Testis (tissue), 3 donors: ENCODE results near the gene REG3G. TPM values are rescaled to one million over a fixed set of nuclear protein-coding genes. Genes with fewer than 3 reads are reported as not detected.

ENCODE experiments used
- DNase-seq: peaks from one replicate; pipeline ENCODE4 v3.0.0-alpha.2; 2019
- H3K27ac ChIP-seq, 2 donors: fragments of 200-600 bp; sonication (generic); one replicate each; pipeline ENCODE4 v1.5.1; 2019
- H3K27me3 ChIP-seq: fragments of 200-600 bp; sonication (generic); one replicate; pipeline ENCODE4 v1.5.1; 2019
- H3K36me3 ChIP-seq: fragments of 200-600 bp; sonication (generic); one replicate; pipeline ENCODE4 v1.5.1; 2017; ENCODE audit warnings: low read depth; ENCODE audit errors: missing control alignments
- H3K4me1 ChIP-seq: fragments of 200-600 bp; sonication (generic); one replicate; pipeline ENCODE4 v1.5.1; 2019
- H3K4me3 ChIP-seq, 2 donors: fragments of 200-600 bp; sonication (generic); one replicate each; pipeline ENCODE4 v1.5.1; 2017 to 2019
- H3K9me3 ChIP-seq: fragments of 200-600 bp; sonication (generic); one replicate; pipeline ENCODE4 v1.5.1; 2017
- CTCF ChIP-seq, 3 experiments: fragments of 450-650 bp in 2 of 3; fragments of 200-600 bp in 1 of 3; sonication (generic) in 1 of 3; IDR thresholded peaks; one replicate each; pipeline ENCODE4 v1.5.1; 2016 to 2019; ENCODE audit warnings: antibody characterized with exemption in 3 of 3, mild to moderate bottlenecking in 2 of 3, moderate library complexity in 1 of 3
- POLR2A ChIP-seq: fragments of 450-650 bp; IDR thresholded peaks from one replicate; pipeline ENCODE4 v1.6.1; 2017; ENCODE audit warnings: antibody characterized with exemption, mild to moderate bottlenecking, moderate library complexity
- WGBS, 2 donors: methylation state at CpG; one replicate each; pipeline ENCODE4 v1.1.5; 2018; 5-methylcytosine and 5-hydroxymethylcytosine counted together
- intact Hi-C: fragments of 100-400 bp; cut with DNase I; formaldehyde crosslinking; loops from one replicate; pipeline ENCODE4 v1.15.1; 2023; ENCODE audit warnings: low total_unique reads
- polyA plus RNA-seq: library from polyadenylated mRNA; stranded (reverse); fragments of 350-450 nt; fragmentation: Illumina TruSeq; extraction: RNeasy Lipid Tissue Mini Kit (QIAGEN cat#74804); gene quantifications from one replicate; pipeline ENCODE4 v1.2.3, GENCODE V29; 2014; ENCODE audit warnings: low read depth, low replicate concordance; ENCODE audit not compliant: insufficient read depth
- total RNA-seq, 2 donors: library from RNA; depleted of rRNA; stranded (reverse); fragments of >200 nt; gene quantifications; one replicate each; pipeline ENCODE4 v1.2.3, GENCODE V29; 2016

REG3G gene
- total and polyA plus RNA-seq, 3 donors from 2014 or later = 22.3 to 69.7 (median 60.7) TPM

DNA sequence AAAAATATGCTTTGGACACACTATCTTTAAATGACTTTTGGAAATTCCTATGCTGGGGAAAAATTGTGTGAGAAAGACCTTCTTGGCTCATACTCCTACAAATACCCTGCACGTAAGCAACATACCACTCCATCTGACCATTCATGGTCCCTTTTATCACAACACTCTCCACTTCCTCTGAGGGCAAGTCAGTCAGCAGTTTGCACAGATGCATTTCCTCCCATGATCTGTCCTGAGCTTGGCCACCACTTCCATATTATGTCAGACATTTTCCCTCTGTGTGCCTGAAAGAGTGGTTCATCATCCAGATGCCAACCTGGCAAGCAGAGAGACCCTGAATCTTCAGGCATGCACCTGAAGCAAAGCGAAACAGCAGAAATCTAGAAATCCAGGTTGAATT is 16.1 kb upstream of the REG3G start:
- DNase-seq = no peak
- H3K27ac ChIP-seq = no peak overlapping the region
- H3K27me3 ChIP-seq = no peaks in the 10 kb centered on the region
- H3K4me1 ChIP-seq = no peaks in the 10 kb centered on the region
- H3K36me3 ChIP-seq = no peaks in the 10 kb centered on the region
- intact Hi-C loops = no loop called here
- TF ChIP-seq POLR2A = no peak
- no peak for TF ChIP-seq CTCF (IDR thresholded peaks at IDR 0.05)
- H3K4me3 ChIP-seq = no peak overlapping the region
- 79 to 83% methylated on average over 2 of the region's 2 CpGs for WGBS, 2 donors
- H3K9me3 ChIP-seq = no peaks in the 10 kb centered on the region

GRCh38 chr2:79011496-79011895 is 14.0 kb upstream of the REG3G start:
- Histone ChIP-seq H3K4me3 (no peak overlapping the region), H3K9me3 (no peaks in the 10 kb centered on the region), H3K36me3 (no peaks in the 10 kb centered on the region), H3K27me3 (no peaks in the 10 kb centered on the region), H3K4me1 (no peaks in the 10 kb centered on the region), H3K27ac (no peak overlapping the region)
- intact Hi-C loops = no loop called here
- WGBS, 2 donors = 63 to 79% methylated on average over 4 of the region's 4 CpGs
- TF ChIP-seq POLR2A = no peak
- TF ChIP-seq CTCF (IDR thresholded peaks at IDR 0.05) = no peak
- no peak for DNase-seq

DNA sequence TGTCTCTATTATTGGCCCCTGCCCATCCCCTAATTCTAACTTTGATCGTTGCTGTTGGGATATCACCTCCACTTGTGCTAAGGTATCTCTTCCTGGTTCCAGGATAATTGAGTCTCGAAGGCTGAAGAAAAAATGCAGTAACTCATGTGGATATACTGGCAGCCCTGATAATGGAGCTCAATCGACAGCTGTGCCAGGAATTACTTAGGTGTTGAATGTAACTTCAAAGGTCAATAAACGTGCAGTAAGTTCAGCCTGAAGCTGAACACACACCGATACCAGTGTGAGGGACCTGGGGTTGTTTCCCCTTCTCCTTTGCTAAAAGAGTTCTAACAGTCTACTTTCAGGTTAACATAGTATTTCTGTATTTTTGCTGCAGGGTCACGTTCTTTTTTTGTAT is 11.9 kb upstream of the REG3G start:
- Histone ChIP-seq H3K27me3 (no peaks in the 10 kb centered on the region), H3K27ac (no peak overlapping the region), H3K4me1 (no peaks in the 10 kb centered on the region), H3K4me3 (no peak overlapping the region), H3K36me3 (no peaks in the 10 kb centered on the region), H3K9me3 (no peaks in the 10 kb centered on the region)
- WGBS, 2 donors = 54 to 64% methylated on average over 6 of the region's 6 CpGs
- DNase-seq = no peak
- intact Hi-C loops = no loop called here
- TF ChIP-seq POLR2A (no peak), CTCF (IDR thresholded peaks at IDR 0.05) (no peak)

DNA sequence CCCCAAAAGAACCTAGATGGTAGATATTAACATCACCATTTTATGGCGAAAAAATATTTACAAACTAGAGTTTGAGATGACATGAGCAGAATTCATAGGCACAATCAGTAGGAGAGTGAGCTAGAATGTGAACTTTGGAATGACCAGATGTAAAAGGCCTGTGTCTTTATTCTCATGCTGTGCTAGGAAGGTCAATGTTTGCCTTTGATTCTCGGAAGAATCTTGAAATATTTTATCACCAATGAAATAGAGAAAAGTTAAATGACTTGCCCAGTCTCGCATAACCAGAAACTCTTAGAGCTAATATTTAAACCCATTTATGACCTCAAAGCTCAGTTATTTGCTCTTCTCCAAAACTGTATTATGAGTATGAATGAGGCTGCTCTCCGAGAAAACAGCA is 9.2 kb upstream of the REG3G start:
- 90% methylated on average over 4 of the region's 4 CpGs for WGBS, 2 donors

More for the DNA sequence above, 9.2 kb upstream of the REG3G start:
- no peak for DNase-seq
- Histone ChIP-seq H3K36me3 (no peaks in the 10 kb centered on the region), H3K9me3 (no peaks in the 10 kb centered on the region), H3K4me1 (no peaks in the 10 kb centered on the region), H3K27me3 (no peaks in the 10 kb centered on the region), H3K27ac (no peak overlapping the region), H3K4me3 (no peak overlapping the region)
- TF ChIP-seq POLR2A (no peak), CTCF (IDR thresholded peaks at IDR 0.05) (no peak)
- intact Hi-C loops = no loop called here
